Activated CD8-positive, alpha-beta T cell treated with anti-CD3 and anti-CD28 coated beads, Interleukin-2, amount 10 ng/mL, durations not matched to agents 7 days and 5 days (primary cell): Measurements from ENCODE around the gene GMEB2. TPM values are rescaled to one million over a fixed set of nuclear protein-coding genes. Genes with fewer than 3 reads are reported as not detected.

Experiments used
- ATAC-seq: fragments of 150-1000 bp; cut with Tn5 transposase; one replicate; pipeline ENCODE4 v1.10.0; 2021; ENCODE audit warnings: moderate library complexity
- CTCF ChIA-PET: fragments of 350-600 bp; sonication (Branson Sonifier 250); formaldehyde crosslinking; loops from one replicate; lab custom pipeline; 2021; ENCODE audit warnings: antibody characterized with exemption; lab: Charles Lee
- POLR2A ChIA-PET: fragments of 350-600 bp; sonication (Branson Sonifier 250); formaldehyde crosslinking; loops from one replicate; lab custom pipeline; 2021; ENCODE audit warnings: antibody characterized with exemption; lab: Charles Lee
- DNase-seq: peaks from one replicate; pipeline ENCODE4 v3.0.0-alpha.2; 2020
- H3K27ac Mint-ChIP-seq: one replicate; pipeline ENCODE4 v1.8.0; 2021; ENCODE audit warnings: mild to moderate bottlenecking, mixed read lengths
- H3K27me3 Mint-ChIP-seq: one replicate; pipeline ENCODE4 v1.8.0; 2021; ENCODE audit warnings: low read depth, mixed read lengths
- H3K36me3 Mint-ChIP-seq: one replicate; pipeline ENCODE4 v1.8.0; 2021; ENCODE audit warnings: low read depth, mixed read lengths
- H3K4me1 Mint-ChIP-seq: one replicate; pipeline ENCODE4 v1.8.0; 2021; ENCODE audit warnings: low read depth, mixed read lengths
- H3K4me3 Mint-ChIP-seq: one replicate; pipeline ENCODE4 v1.8.0; 2021; ENCODE audit warnings: mild to moderate bottlenecking, mixed read lengths
- H3K9me3 Mint-ChIP-seq: one replicate; pipeline ENCODE4 v1.8.0; 2022; ENCODE audit warnings: mixed read lengths; ENCODE audit not compliant: insufficient read depth
- total RNA-seq, 2 experiments: library from RNA; stranded (reverse); gene quantifications; one replicate each; pipeline ENCODE4 v1.2.3, GENCODE V29; 2021

The GMEB2 gene
- total RNA-seq, 2 experiments from 2014 or later: 16.2 TPM

- H3K9me3 Mint-ChIP-seq: no peaks in the 10 kb centered on the region
- DNase-seq (no peak), ATAC-seq (no peak)
- peaks cover 42% of the 10 kb centered on the region for H3K36me3 Mint-ChIP-seq
- no peaks in the 10 kb centered on the region for H3K27me3 Mint-ChIP-seq
- H3K27ac Mint-ChIP-seq: no peak overlapping the region
- ChIA-PET POLR2A (no interaction called here), CTCF (interaction anchor here (1.5 to 1.6 kb wide), 2 partner anchors 28 to 29 kb away, joined by 6 to 7 read pairs; partner anchors contain the start of gene PTK6)
- H3K4me1 Mint-ChIP-seq: peaks cover 34% of the 10 kb centered on the region
- H3K4me3 Mint-ChIP-seq: no peak overlapping the region
Observed at GRCh38 chr20:63566395-63567135, 60.3 kb downstream of the GMEB2 start.

GRCh38 chr20:63565699-63566335 lies 61.1 kb downstream of the GMEB2 start:
- Mint-ChIP-seq H3K27me3 (no peaks in the 10 kb centered on the region), H3K4me1 (peaks cover 35% of the 10 kb centered on the region), H3K27ac (no peak overlapping the region), H3K9me3 (no peaks in the 10 kb centered on the region), H3K4me3 (no peak overlapping the region), H3K36me3 (peaks cover 48% of the 10 kb centered on the region)
- DNase-seq (no peak), ATAC-seq (no peak)
- POLR2A ChIA-PET: interaction anchor here (1.0 kb wide), 1 partner anchor 8 kb away, joined by 3 read pairs; the partner anchor contains the start of gene HELZ2
- CTCF ChIA-PET: no interaction called here

DNA sequence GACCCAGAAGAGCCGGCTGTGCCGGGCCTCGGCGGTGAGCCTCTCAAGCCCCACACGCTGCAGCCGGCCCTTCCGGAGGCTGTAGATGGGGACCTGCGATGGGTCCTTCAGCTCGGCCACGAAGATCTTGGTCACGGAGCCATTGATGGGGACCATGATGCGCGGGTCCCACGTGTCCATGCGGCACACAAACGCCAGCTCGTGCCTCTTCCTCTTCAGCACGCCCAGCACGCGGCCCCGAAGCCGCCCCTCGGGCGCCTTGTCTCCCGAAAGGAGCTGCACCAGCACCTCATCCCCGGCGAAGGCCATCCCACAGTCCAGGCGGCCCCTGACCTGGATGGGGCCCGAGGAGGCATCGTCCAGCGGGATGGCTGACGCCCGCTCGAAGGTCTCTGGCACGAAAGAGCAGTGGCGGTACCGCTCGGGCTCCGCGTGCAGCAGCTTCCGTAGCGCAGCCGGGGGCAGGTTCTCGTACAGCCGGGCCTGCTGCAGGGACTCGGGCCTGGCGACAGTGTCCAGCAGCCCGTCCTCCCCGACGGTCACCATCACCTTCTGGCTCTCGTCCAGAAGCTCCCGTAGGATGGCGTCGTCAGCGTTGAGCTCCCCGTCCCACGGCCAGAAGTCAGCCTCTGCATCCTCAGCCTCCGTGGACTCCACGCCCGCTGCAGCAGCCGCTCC lies 61.7 kb downstream of the GMEB2 start:
- H3K27ac Mint-ChIP-seq: no peak overlapping the region
- no peaks in the 10 kb centered on the region for H3K27me3 Mint-ChIP-seq
- ChIA-PET CTCF (no interaction called here), POLR2A (interaction anchor here (1.0 kb wide), 1 partner anchor 9 kb away, joined by 3 read pairs; the partner anchor contains the start of gene HELZ2)
- no peaks in the 10 kb centered on the region for H3K9me3 Mint-ChIP-seq
- no peak for DNase-seq
- H3K4me3 Mint-ChIP-seq: no peak overlapping the region
- peaks cover 34% of the 10 kb centered on the region for H3K4me1 Mint-ChIP-seq
- H3K36me3 Mint-ChIP-seq: peaks cover 52% of the 10 kb centered on the region
- ATAC-seq: no peak

DNA sequence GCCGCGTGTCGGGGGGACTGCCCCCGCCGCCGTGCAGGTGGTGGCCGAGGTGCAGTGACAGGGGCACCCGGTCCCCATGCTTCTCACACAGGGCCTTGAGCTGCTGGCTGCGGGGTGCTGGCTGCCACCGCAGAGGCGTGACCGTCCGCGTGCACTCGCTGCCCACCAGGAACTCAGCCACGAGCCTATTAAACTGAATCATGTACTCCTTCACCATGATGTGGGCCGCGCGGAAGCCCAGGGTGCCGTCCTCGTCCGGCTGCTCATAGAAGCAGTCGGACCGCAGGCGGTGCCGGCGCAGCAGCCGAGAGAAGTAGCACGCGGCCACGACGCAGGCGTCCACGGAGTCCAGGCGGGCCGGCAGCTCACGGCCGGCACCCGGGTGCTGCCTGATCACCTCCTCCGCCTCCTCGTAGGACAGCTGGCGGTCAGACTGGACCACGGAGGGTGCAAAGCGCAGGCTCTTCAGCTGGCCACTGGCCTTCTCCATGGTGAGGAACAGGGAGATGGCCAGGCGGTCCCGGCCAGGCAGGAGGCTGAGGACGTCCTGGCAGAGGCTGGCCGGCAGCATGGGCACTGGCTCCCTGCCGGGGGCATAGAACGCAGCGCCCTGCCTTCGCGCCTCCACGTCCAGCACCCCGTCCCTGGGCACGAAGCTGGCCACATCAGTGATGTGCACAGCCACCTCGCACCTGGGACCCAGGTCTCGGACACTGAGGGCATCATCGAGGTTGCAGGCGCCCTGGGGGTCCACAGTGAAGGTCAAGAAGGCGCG lies 62.7 kb downstream of the GMEB2 start:
- ChIA-PET POLR2A (interaction anchor here (1.0 kb wide), 1 partner anchor 10 kb away, joined by 3 read pairs; the partner anchor contains the start of gene HELZ2), CTCF (no interaction called here)
- Mint-ChIP-seq H3K27ac (no peak overlapping the region), H3K4me3 (no peak overlapping the region), H3K4me1 (peaks cover 26% of the 10 kb centered on the region), H3K9me3 (no peaks in the 10 kb centered on the region), H3K27me3 (no peaks in the 10 kb centered on the region), H3K36me3 (peaks cover 50% of the 10 kb centered on the region)
- no peak for DNase-seq
- no peak for ATAC-seq

- Mint-ChIP-seq H3K9me3 (no peaks in the 10 kb centered on the region), H3K27me3 (no peaks in the 10 kb centered on the region), H3K36me3 (peaks cover 53% of the 10 kb centered on the region), H3K27ac (no peak overlapping the region), H3K4me1 (peaks cover 19% of the 10 kb centered on the region), H3K4me3 (no peak overlapping the region)
- DNase-seq (no peak), ATAC-seq (no peak)
- ChIA-PET POLR2A (no interaction called here), CTCF (interaction anchor here (1.0 kb wide), 1 partner anchor 26 kb away, joined by 3 read pairs; no protein-coding TSS in a partner anchor)
Observed at GRCh38 chr20:63563225-63563935, 63.5 kb downstream of the GMEB2 start.

- DNase-seq (no peak), ATAC-seq (no peak)
- no peak overlapping the region for H3K27ac Mint-ChIP-seq
- H3K27me3 Mint-ChIP-seq: no peaks in the 10 kb centered on the region
- no peaks in the 10 kb centered on the region for H3K9me3 Mint-ChIP-seq
- H3K4me1 Mint-ChIP-seq: peaks cover 11% of the 10 kb centered on the region
- no peak overlapping the region for H3K4me3 Mint-ChIP-seq
- ChIA-PET POLR2A (no interaction called here), CTCF (interaction anchor here (1.0 kb wide), 1 partner anchor 25 kb away, joined by 3 read pairs; no protein-coding TSS in a partner anchor)
- H3K36me3 Mint-ChIP-seq: peaks cover 46% of the 10 kb centered on the region
Observed at GRCh38 chr20:63562461-63563224, 64.3 kb downstream of the GMEB2 start.

DNA sequence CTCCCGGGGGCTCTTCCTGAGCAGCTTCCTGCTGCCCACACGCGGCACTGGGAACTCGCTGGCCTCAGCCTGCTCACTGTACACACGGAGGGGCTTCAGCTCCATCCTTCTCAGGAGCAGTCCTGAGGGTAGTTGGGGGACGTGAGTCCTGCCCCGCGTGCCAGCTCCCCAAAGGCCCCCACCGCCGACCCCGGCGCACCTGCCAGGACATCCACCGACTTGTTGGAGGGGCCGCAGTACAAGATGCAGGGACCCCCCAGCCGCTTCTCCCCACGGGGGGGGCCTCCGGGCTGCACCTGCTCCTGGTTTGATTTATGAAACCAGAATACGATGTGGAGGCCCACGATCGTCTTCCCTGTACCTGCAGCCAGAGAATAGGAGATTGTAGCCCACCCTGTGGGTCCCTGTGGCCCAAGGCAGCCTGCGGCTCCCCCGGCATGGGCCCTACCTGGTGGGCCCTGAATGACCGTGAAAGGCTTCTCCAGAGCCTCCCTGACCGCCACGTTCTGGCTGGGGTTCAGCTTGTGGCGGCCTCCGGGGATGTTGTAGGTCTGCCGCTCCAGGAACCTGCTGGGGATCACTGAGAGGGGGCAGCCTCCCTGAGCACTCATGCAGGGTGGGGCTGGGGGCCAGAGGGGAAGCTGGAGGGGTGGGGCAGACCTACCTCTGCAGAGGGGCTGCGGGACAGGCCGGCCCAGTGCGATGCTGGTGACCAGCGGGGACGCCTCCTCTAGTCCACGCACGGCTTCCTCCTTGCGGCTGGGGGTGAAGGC lies 65.1 kb downstream of the GMEB2 start:
- ChIA-PET POLR2A (no interaction called here), CTCF (interaction anchor here (0.7 kb wide), 1 partner anchor 24 kb away, joined by 3 read pairs; the partner anchor contains the start of gene PTK6)
- no peaks in the 10 kb centered on the region for H3K27me3 Mint-ChIP-seq
- ATAC-seq (no peak), DNase-seq (no peak)
- H3K36me3 Mint-ChIP-seq: peaks cover 41% of the 10 kb centered on the region
- no peak overlapping the region for H3K4me3 Mint-ChIP-seq
- H3K4me1 Mint-ChIP-seq: peaks cover 3% of the 10 kb centered on the region
- no peak overlapping the region for H3K27ac Mint-ChIP-seq
- H3K9me3 Mint-ChIP-seq: no peaks in the 10 kb centered on the region

DNA sequence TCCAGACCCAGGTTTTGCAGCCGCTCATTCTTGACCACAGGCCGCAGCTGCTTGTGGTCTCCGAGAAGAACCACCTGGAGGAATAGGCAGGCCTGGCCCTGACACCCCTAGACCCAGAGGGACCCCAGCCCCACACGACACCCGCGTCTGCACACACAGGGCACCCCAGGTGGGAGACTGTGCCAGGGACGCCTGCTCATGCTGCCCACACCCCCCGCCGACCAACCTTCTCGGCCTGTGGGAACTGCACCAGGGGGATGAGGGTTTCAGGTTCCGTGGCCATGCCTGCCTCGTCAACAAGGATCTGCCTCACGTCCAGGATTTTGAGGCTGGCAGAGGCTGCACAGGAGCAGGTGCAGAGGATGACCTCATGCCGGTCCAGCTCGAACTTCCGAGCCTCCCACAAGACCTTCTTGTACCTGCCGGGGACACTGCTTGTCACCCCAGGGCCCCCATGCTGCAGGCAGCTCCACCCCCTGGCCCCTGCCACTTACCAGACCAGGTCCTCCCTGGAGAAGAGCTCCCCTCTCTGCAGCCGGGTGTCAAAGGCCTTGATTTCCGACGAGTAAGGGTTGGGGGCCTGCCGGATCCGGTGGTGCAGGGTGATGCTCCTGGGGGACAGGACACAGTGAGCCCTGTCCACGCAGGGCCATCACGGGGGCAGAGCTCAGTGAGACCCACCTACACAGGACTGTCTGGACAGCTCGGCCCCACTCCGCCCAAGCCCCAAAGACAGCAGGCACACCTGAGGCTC lies 65.9 kb downstream of the GMEB2 start:
- ChIA-PET POLR2A (no interaction called here), CTCF (no interaction called here)
- Mint-ChIP-seq H3K9me3 (no peaks in the 10 kb centered on the region), H3K27me3 (no peaks in the 10 kb centered on the region), H3K4me1 (peaks cover 3% of the 10 kb centered on the region), H3K27ac (no peak overlapping the region), H3K4me3 (no peak overlapping the region), H3K36me3 (peaks cover 40% of the 10 kb centered on the region)
- no peak for ATAC-seq
- no peak for DNase-seq

GRCh38 chr20:63560333-63560805 lies 66.5 kb downstream of the GMEB2 start:
- ChIA-PET CTCF (no interaction called here), POLR2A (no interaction called here)
- no peak overlapping the region for H3K4me3 Mint-ChIP-seq
- DNase-seq: no peak
- peak overlapping the region; percentile 60 for H3K27ac Mint-ChIP-seq
- peaks cover 34% of the 10 kb centered on the region for H3K36me3 Mint-ChIP-seq
- ATAC-seq: no peak
- no peaks in the 10 kb centered on the region for H3K9me3 Mint-ChIP-seq
- peaks cover 3% of the 10 kb centered on the region for H3K4me1 Mint-ChIP-seq
- no peaks in the 10 kb centered on the region for H3K27me3 Mint-ChIP-seq
